Fibroblast of lung (primary cell): Measurements from ENCODE around the gene SBF2. TPM values are rescaled to one million over a fixed set of nuclear protein-coding genes. Genes with fewer than 3 reads are reported as not detected.
A peak's percentile ranks its signal among the peaks of the same experiment; 100 is the strongest.

Experiments
- DNase-seq, 2 donors: peaks; one replicate each; pipeline versions ENCODE4 v3.0.0 to v3.0.0-alpha.2; 2010; ENCODE audit warnings: low read depth in 2 of 2
- H2AFZ ChIP-seq: 2 replicates; pipeline ENCODE4 v1.5.1; 2012; ENCODE audit warnings: low read length, control low read depth, inconsistent platforms
- H3K27ac ChIP-seq: 2 replicates; pipeline ENCODE4 v1.5.1; 2011; ENCODE audit warnings: low read length, control low read depth; ENCODE audit not compliant: insufficient read depth
- H3K27me3 ChIP-seq: 2 replicates; pipeline ENCODE4 v1.5.1; 2011; ENCODE audit warnings: mild to moderate bottlenecking, low read length; ENCODE audit not compliant: control insufficient read depth, insufficient read depth
- H3K36me3 ChIP-seq: 2 replicates; pipeline ENCODE4 v1.5.1; 2011; ENCODE audit warnings: low read length; ENCODE audit not compliant: control insufficient read depth, insufficient read depth
- H3K4me1 ChIP-seq: 2 replicates; pipeline ENCODE4 v1.5.1; 2011; ENCODE audit warnings: low read length; ENCODE audit not compliant: control insufficient read depth, insufficient read depth; ENCODE audit errors: extremely low read depth
- H3K4me2 ChIP-seq: 2 replicates; pipeline ENCODE4 v1.5.1; 2011; ENCODE audit warnings: low read length, control low read depth; ENCODE audit not compliant: insufficient read depth; ENCODE audit errors: extremely low read depth
- H3K4me3 ChIP-seq, 4 experiments: fragments of 200-600 bp in 1 of 4; sonication (generic) in 1 of 4; replicated peaks in 1 of 4; 2 replicates each; pipeline ENCODE4 v1.5.1; 2011 to 2016; ENCODE audit warnings: low read length in 4 of 4, low read depth in 3 of 4, mild to moderate bottlenecking in 3 of 4, control low read depth in 2 of 4, inconsistent platforms in 1 of 4, mixed read lengths in 1 of 4; ENCODE audit not compliant: insufficient read depth in 1 of 4; ENCODE audit errors: control extremely low read depth in 1 of 4
- H3K79me2 ChIP-seq: 2 replicates; pipeline ENCODE4 v1.5.1; 2012; ENCODE audit warnings: mild to moderate bottlenecking, low read length, inconsistent platforms; ENCODE audit not compliant: control insufficient read depth, insufficient read depth
- H3K9ac ChIP-seq: 2 replicates; pipeline ENCODE4 v1.5.1; 2011; ENCODE audit warnings: mild to moderate bottlenecking, low read length, control low read depth; ENCODE audit not compliant: insufficient read depth
- H3K9me3 ChIP-seq: 2 replicates; pipeline ENCODE4 v1.5.1; 2012; ENCODE audit warnings: low read depth, low read length; ENCODE audit not compliant: control insufficient read depth, insufficient read depth
- H4K20me1 ChIP-seq: 2 replicates; pipeline ENCODE4 v1.5.1; 2011; ENCODE audit warnings: low read length; ENCODE audit not compliant: control insufficient read depth, insufficient read depth; ENCODE audit errors: extremely low read depth
- EZH2 ChIP-seq: IDR thresholded peaks from 2 replicates; pipeline ENCODE4 v1.5.1; 2012; ENCODE audit warnings: low read length, control low read depth, mild to moderate bottlenecking; ENCODE audit errors: missing control alignments
- polyA plus RNA-seq, 2 donors: library from polyadenylated mRNA; depleted of rRNA in 1 of 2; stranded (reverse) in 1 of 2; unstranded in 1 of 2; fragments of >200 nt; gene quantifications; 2 replicates each; pipeline ENCODE4 v1.2.1, GENCODE V29; 2011 to 2012; ENCODE audit warnings: missing spikeins in 1 of 2
- total RNA-seq: library from RNA; depleted of rRNA; stranded (reverse); fragments of >200 nt; gene quantifications from 2 replicates; pipeline ENCODE4 v1.2.1, GENCODE V29; 2014
- TF ChIP-seq, protein P1 (sequence below), 2 donors: IDR thresholded peaks in 1 of 2; conservative IDR thresholded peaks in 1 of 2; 1 replicate in 1 of 2; 2 replicates in 1 of 2; pipeline ENCODE4 v1.5.1; 2011 to 2012; ENCODE audit warnings: low read length in 2 of 2, control low read depth in 1 of 2, inconsistent platforms in 1 of 2, low read depth in 1 of 2, mild to moderate bottlenecking in 1 of 2

Gene SBF2
- total and polyA plus RNA-seq, 2 donors (not counting 1 experiment from before 2014, with no cell fraction given) = 69.4 to 95.9 TPM

DNA sequence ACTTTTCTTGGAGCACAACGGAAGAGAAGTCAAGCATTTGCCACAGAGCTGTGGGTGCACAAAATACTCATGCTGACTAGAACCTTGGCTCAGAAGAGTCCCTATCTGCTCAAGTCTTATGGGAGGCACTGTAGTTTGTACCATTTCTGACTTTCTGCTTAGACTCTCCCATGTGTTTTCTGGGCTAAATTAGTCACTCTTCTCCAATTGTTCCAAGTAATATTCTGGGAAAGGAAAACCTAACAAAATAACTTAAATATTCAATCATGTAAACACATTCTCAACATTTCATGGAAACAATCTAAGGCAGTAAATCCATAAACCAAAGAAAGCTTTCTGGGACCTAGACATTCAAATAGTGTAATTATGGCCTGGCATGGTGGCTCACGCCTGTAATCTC is 409.4 kb downstream of the SBF2 start:
- Histone ChIP-seq H4K20me1 (no peaks in the 10 kb centered on the region), H3K4me3 (no peak overlapping the region), H3K4me1 (no peaks in the 10 kb centered on the region), H3K9me3 (no peaks in the 10 kb centered on the region), H3K79me2 (no peaks in the 10 kb centered on the region), H2AFZ (no peak overlapping the region), H3K27ac (no peak overlapping the region), H3K27me3 (no peaks in the 10 kb centered on the region), H3K4me2 (no peak overlapping the region), H3K36me3 (no peaks in the 10 kb centered on the region), H3K9ac (no peak overlapping the region)
- peak in 1 of 2 donors; percentile 23 for DNase-seq
- TF ChIP-seq, protein P1, sequence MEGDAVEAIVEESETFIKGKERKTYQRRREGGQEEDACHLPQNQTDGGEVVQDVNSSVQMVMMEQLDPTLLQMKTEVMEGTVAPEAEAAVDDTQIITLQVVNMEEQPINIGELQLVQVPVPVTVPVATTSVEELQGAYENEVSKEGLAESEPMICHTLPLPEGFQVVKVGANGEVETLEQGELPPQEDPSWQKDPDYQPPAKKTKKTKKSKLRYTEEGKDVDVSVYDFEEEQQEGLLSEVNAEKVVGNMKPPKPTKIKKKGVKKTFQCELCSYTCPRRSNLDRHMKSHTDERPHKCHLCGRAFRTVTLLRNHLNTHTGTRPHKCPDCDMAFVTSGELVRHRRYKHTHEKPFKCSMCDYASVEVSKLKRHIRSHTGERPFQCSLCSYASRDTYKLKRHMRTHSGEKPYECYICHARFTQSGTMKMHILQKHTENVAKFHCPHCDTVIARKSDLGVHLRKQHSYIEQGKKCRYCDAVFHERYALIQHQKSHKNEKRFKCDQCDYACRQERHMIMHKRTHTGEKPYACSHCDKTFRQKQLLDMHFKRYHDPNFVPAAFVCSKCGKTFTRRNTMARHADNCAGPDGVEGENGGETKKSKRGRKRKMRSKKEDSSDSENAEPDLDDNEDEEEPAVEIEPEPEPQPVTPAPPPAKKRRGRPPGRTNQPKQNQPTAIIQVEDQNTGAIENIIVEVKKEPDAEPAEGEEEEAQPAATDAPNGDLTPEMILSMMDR (conservative IDR thresholded peaks at IDR 0.05 in 1 of 2, IDR thresholded peaks at IDR 0.05 in 1 of 2; ENCODE audit: low read depth in 1 of 2, low read length in 2 of 2) = no peak

DNA sequence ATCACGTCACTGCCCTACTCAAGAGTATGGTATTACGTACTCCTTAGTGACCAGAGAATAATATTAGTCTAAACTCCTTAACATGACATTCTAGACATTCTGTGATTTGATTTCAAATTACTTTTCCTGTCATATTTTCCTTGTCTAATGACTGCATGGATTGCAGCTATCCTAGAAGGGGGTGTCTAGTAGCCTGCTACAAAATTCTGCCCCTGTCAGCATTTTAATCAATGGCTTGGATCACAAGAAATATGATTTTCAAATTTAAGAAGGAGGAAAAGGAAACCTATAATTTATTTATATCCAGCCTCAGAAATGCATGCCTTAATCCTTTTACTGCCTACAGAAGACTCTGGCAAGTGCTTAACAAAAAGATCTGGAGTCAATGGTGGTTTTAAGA is 413.4 kb downstream of the SBF2 start:
- Histone ChIP-seq H3K79me2 (no peaks in the 10 kb centered on the region), H3K27ac (no peak overlapping the region), H3K4me2 (no peak overlapping the region), H3K4me1 (no peaks in the 10 kb centered on the region), H3K36me3 (no peaks in the 10 kb centered on the region), H3K4me3 (no peak overlapping the region), H2AFZ (no peak overlapping the region), H3K9ac (no peak overlapping the region), H3K9me3 (no peaks in the 10 kb centered on the region), H4K20me1 (no peaks in the 10 kb centered on the region), H3K27me3 (no peaks in the 10 kb centered on the region)
- TF ChIP-seq, protein P1 (conservative IDR thresholded peaks at IDR 0.05 in 1 of 2, IDR thresholded peaks at IDR 0.05 in 1 of 2; ENCODE audit: low read depth in 1 of 2, low read length in 2 of 2) = no peak
- TF ChIP-seq EZH2 = no peak
- no peak for DNase-seq

DNA sequence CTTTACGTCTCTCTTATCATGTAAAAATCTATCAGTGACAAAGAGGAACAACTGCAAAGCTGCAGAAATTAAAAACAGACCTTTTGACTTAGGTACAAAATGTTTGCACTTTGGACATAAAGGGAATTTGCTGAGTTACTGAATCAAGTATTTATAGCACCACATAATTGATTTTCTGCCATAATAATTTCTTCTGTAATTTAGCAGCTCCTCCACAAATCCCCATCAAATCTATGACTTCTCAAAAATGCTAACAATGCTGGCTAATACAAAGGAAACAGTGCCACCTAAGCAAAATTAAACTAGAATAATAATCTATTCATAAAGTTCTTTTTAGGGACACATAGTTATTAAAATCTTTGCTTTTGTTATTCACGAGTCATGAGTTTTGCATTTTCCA is 415.1 kb downstream of the SBF2 start:
- no peaks in the 10 kb centered on the region for H3K79me2 ChIP-seq
- no peak for DNase-seq
- no peak overlapping the region for H3K4me2 ChIP-seq
- no peaks in the 10 kb centered on the region for H4K20me1 ChIP-seq
- TF ChIP-seq EZH2 = no peak
- TF ChIP-seq, protein P1 (conservative IDR thresholded peaks at IDR 0.05 in 1 of 2, IDR thresholded peaks at IDR 0.05 in 1 of 2; ENCODE audit: low read depth in 1 of 2, low read length in 2 of 2) = no peak
- H2AFZ ChIP-seq = no peak overlapping the region
- H3K9ac ChIP-seq = no peak overlapping the region
- no peaks in the 10 kb centered on the region for H3K4me1 ChIP-seq
- no peaks in the 10 kb centered on the region for H3K36me3 ChIP-seq
- H3K27ac ChIP-seq = no peak overlapping the region
- H3K4me3 ChIP-seq = no peak overlapping the region
- no peaks in the 10 kb centered on the region for H3K9me3 ChIP-seq
- H3K27me3 ChIP-seq = no peaks in the 10 kb centered on the region
